A549 (cell line): Measurements from ENCODE around the gene PLD6.

ENCODE experiments used
- CHD2 ChIP-seq: fragments of 150-350 bp; IDR thresholded peaks from 2 replicates; pipeline ENCODE4 v1.6.1; 2014; ENCODE audit warnings: low read length; ENCODE audit not compliant: partially characterized antibody
- MAFK ChIP-seq: fragments of 450-650 bp; IDR thresholded peaks from 2 replicates; pipeline ENCODE4 v1.6.1; 2014; ENCODE audit not compliant: partially characterized antibody
- MAZ ChIP-seq: fragments of 150-350 bp; IDR thresholded peaks from 2 replicates; pipeline ENCODE4 v1.6.1; 2014; ENCODE audit warnings: antibody characterized with exemption, low read depth, low read length, borderline replicate concordance
- NR3C1 ChIP-seq: fragments of >200 bp; sonication (Bioruptor Twin); formaldehyde crosslinking; IDR thresholded peaks from 3 replicates; pipeline ENCODE4 v1.6.1; 2017
- POLR2A ChIP-seq: IDR thresholded peaks from 2 replicates; pipeline ENCODE4 v1.6.1; 2012; ENCODE audit warnings: mild to moderate bottlenecking, low read length
- RARB ChIP-seq: fragments of 250-450 bp; sonication (Bioruptor Pico); IDR thresholded peaks from 2 replicates; pipeline ENCODE4 v1.8.0; 2021; ENCODE audit warnings: mild to moderate bottlenecking, moderate library complexity
- RCOR1 ChIP-seq: fragments of 150-350 bp; IDR thresholded peaks from 2 replicates; pipeline ENCODE4 v1.6.1; 2014; ENCODE audit warnings: antibody characterized with exemption, low read length, low read depth
- SREBF2 ChIP-seq: fragments of 450-650 bp; IDR thresholded peaks from 2 replicates; pipeline ENCODE4 v1.6.1; 2014; ENCODE audit warnings: mild to moderate bottlenecking, moderate library complexity
- TP53 ChIP-seq: fragments of 250-450 bp; sonication (Bioruptor Pico); IDR thresholded peaks from 2 replicates; pipeline ENCODE4 v1.5.0; 2021; ENCODE audit warnings: mild to moderate bottlenecking, moderate library complexity
- TF ChIP-seq, protein P1 (sequence below): fragments of >200 bp; sonication (Bioruptor Twin); formaldehyde crosslinking; IDR thresholded peaks from 3 replicates; pipeline ENCODE4 v1.5.1; 2016
- TF ChIP-seq, protein P2 (sequence below): IDR thresholded peaks from 2 replicates; pipeline ENCODE4 v1.6.1; 2012

DNA sequence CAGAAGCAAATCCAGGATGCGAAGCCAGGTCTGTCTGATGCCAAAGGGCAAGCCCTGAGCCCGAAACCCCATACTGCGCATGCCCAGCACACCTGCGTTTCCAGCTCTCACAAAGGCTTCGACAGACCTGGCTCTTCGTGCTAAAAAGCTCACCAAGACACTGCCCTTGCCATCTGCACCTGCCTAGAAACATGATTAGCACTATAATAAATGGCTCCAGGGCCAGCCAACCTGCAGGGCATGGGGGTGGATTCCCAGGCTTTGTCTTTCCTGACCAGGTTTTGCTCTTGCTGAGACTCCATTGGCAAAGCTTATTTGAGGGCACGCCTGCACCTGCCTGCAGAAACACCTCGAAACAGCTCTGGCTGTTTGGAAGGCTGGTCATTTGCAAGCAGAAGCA lies 14.4 kb upstream of the PLD6 start:
- no peak for TF ChIP-seq RCOR1
- no peak for TF ChIP-seq RARB (CRISPR knock-in tag)
- TF ChIP-seq POLR2A, result no peak
- TF ChIP-seq, protein P1, sequence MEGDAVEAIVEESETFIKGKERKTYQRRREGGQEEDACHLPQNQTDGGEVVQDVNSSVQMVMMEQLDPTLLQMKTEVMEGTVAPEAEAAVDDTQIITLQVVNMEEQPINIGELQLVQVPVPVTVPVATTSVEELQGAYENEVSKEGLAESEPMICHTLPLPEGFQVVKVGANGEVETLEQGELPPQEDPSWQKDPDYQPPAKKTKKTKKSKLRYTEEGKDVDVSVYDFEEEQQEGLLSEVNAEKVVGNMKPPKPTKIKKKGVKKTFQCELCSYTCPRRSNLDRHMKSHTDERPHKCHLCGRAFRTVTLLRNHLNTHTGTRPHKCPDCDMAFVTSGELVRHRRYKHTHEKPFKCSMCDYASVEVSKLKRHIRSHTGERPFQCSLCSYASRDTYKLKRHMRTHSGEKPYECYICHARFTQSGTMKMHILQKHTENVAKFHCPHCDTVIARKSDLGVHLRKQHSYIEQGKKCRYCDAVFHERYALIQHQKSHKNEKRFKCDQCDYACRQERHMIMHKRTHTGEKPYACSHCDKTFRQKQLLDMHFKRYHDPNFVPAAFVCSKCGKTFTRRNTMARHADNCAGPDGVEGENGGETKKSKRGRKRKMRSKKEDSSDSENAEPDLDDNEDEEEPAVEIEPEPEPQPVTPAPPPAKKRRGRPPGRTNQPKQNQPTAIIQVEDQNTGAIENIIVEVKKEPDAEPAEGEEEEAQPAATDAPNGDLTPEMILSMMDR, result no peak
- no peak for TF ChIP-seq MAZ
- TF ChIP-seq, protein P2, sequence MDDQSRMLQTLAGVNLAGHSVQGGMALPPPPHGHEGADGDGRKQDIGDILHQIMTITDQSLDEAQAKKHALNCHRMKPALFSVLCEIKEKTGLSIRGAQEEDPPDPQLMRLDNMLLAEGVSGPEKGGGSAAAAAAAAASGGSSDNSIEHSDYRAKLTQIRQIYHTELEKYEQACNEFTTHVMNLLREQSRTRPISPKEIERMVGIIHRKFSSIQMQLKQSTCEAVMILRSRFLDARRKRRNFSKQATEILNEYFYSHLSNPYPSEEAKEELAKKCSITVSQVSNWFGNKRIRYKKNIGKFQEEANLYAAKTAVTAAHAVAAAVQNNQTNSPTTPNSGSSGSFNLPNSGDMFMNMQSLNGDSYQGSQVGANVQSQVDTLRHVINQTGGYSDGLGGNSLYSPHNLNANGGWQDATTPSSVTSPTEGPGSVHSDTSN, result no peak
- TF ChIP-seq CHD2, result no peak
- TF ChIP-seq NR3C1, result no peak
- TF ChIP-seq SREBF2, result no peak
- no peak for TF ChIP-seq MAFK
- TF ChIP-seq TP53 (CRISPR knock-in tag), result no peak
